Cardiac fibroblast (primary cell): ENCODE measurements around the gene RALGDS.
"Not testable (repeated sequence)": the region's sequence is repeated elsewhere in the genome, so short reads cannot be mapped to it uniquely, and the experiment has no call there.

ENCODE experiments used
- DNase-seq, 2 donors: peaks; one replicate each; pipeline versions ENCODE4 v3.0.0 to v3.0.0-alpha.2; 2010; ENCODE audit warnings: low read depth in 2 of 2
- H3K4me3 ChIP-seq, 2 donors: replicated peaks in 1 of 2; 1 replicate in 1 of 2; 2 replicates in 1 of 2; pipeline ENCODE4 v1.5.1; 2011; ENCODE audit warnings: low read depth in 2 of 2, low read length in 2 of 2, mild to moderate bottlenecking in 2 of 2, moderate library complexity in 1 of 2
- CTCF ChIP-seq: IDR thresholded peaks from one replicate; pipeline ENCODE4 v1.5.1; 2011; ENCODE audit warnings: low read depth, mild to moderate bottlenecking, low read length, inconsistent platforms

Gene RALGDS

GRCh38 chr9:133099726-133100505 lies 21.1 kb downstream of the RALGDS start:
- no peak for DNase-seq
- TF ChIP-seq CTCF = no peak

GRCh38 chr9:133098871-133099270 lies 22.2 kb downstream of the RALGDS start:
- H3K4me3 ChIP-seq = no peak overlapping the region
- DNase-seq = no peak
- TF ChIP-seq CTCF = no peak

More at GRCh38 chr9:133099726-133100505, 21.1 kb downstream of the RALGDS start:
- no peak overlapping the region for H3K4me3 ChIP-seq

- H3K4me3 ChIP-seq = no peak overlapping the region
- TF ChIP-seq CTCF = no peak
- no peak for DNase-seq
Observed at GRCh38 chr9:133098104-133098754, 22.8 kb downstream of the RALGDS start.

GRCh38 chr9:133094842-133095393 lies 26.1 kb downstream of the RALGDS start:
- H3K4me3 ChIP-seq = no peak overlapping the region
- DNase-seq = no peak
- TF ChIP-seq CTCF = no peak

GRCh38 chr9:133094351-133094750 lies 26.7 kb downstream of the RALGDS start:
- DNase-seq, H3K4me3 ChIP-seq: not testable (repeated sequence)

GRCh38 chr9:133090752-133091385 lies 30.2 kb downstream of the RALGDS start:
- DNase-seq = no peak
- H3K4me3 ChIP-seq = no peak overlapping the region
- TF ChIP-seq CTCF = no peak

- no peak for TF ChIP-seq CTCF
- no peak for DNase-seq
Observed at GRCh38 chr9:133090187-133090586, 30.9 kb downstream of the RALGDS start.

More at GRCh38 chr9:133090187-133090586, 30.9 kb downstream of the RALGDS start:
- no peak overlapping the region for H3K4me3 ChIP-seq
